HL-60 (cell line): ENCODE data around the gene FAM53B.

Experiments used
- DNase-seq, 2 experiments: peaks; one replicate each; pipeline ENCODE4 v3.0.0-alpha.2; 2010 to 2020; ENCODE audit warnings: low read depth in 1 of 2, low spot score in 1 of 2
- H3K27ac ChIP-seq: fragments of 250-450 bp; sonication (Bioruptor Pico); replicated peaks from 2 replicates; pipeline ENCODE4 v1.5.1; 2020; ENCODE audit warnings: mild to moderate bottlenecking, moderate library complexity
- H3K27me3 ChIP-seq: fragments of 250-450 bp; sonication (Bioruptor Pico); 2 replicates; pipeline ENCODE4 v1.5.1; 2021; ENCODE audit warnings: mild to moderate bottlenecking, moderate library complexity; ENCODE audit not compliant: insufficient read depth, poor library complexity, severe bottlenecking
- H3K4me3 ChIP-seq: replicated peaks from 2 replicates; pipeline ENCODE4 v1.5.1; 2011; ENCODE audit warnings: mild to moderate bottlenecking, control low read depth, low read length; ENCODE audit not compliant: insufficient read depth
- CTCF ChIP-seq: IDR thresholded peaks from one replicate; pipeline ENCODE4 v1.5.1; 2011; ENCODE audit warnings: low read length, control low read depth, inconsistent platforms; ENCODE audit not compliant: insufficient read depth
- GABPA ChIP-seq: IDR thresholded peaks from 2 replicates; pipeline ENCODE4 v1.6.1; 2012; ENCODE audit warnings: low read depth
- POLR2AphosphoS5 ChIP-seq: IDR thresholded peaks from 2 replicates; pipeline ENCODE4 v1.6.1; 2012; ENCODE audit warnings: low read depth
- REST ChIP-seq: IDR thresholded peaks from 2 replicates; pipeline ENCODE4 v1.6.1; 2012; ENCODE audit warnings: low read depth; ENCODE audit not compliant: insufficient replicate concordance
- SPI1 ChIP-seq: IDR thresholded peaks from 2 replicates; pipeline ENCODE4 v1.6.1; 2012; ENCODE audit warnings: low read depth, mild to moderate bottlenecking, borderline replicate concordance

Gene FAM53B

GRCh38 chr10:124716369-124716768 lies 27.8 kb downstream of the FAM53B start:
- no peak for TF ChIP-seq GABPA
- no peak for TF ChIP-seq SPI1
- no peak for TF ChIP-seq REST
- no peak for TF ChIP-seq CTCF
- no peak for TF ChIP-seq POLR2AphosphoS5
- no peak overlapping the region for H3K27ac ChIP-seq
- DNase-seq = no peak

GRCh38 chr10:124715439-124715838 lies 28.7 kb downstream of the FAM53B start:
- Histone ChIP-seq H3K27ac (no peak overlapping the region), H3K27me3 (no peaks in the 10 kb centered on the region), H3K4me3 (no peak overlapping the region)
- TF ChIP-seq GABPA = no peak
- TF ChIP-seq SPI1 = no peak
- TF ChIP-seq REST = no peak
- TF ChIP-seq CTCF = no peak
- TF ChIP-seq POLR2AphosphoS5 = no peak
- DNase-seq = no peak

More at GRCh38 chr10:124716369-124716768, 27.8 kb downstream of the FAM53B start:
- Histone ChIP-seq H3K4me3 (no peak overlapping the region), H3K27me3 (no peaks in the 10 kb centered on the region)

GRCh38 chr10:124713679-124714255 lies 30.4 kb downstream of the FAM53B start:
- TF ChIP-seq REST (no peak), CTCF (no peak), POLR2AphosphoS5 (no peak), SPI1 (no peak), GABPA (no peak)
- Histone ChIP-seq H3K27ac (no peak overlapping the region), H3K27me3 (no peaks in the 10 kb centered on the region), H3K4me3 (no peak overlapping the region)
- DNase-seq = no peak
